ENCODE measurements around the gene MAP1LC3A.

MAP1LC3A gene

DNA sequence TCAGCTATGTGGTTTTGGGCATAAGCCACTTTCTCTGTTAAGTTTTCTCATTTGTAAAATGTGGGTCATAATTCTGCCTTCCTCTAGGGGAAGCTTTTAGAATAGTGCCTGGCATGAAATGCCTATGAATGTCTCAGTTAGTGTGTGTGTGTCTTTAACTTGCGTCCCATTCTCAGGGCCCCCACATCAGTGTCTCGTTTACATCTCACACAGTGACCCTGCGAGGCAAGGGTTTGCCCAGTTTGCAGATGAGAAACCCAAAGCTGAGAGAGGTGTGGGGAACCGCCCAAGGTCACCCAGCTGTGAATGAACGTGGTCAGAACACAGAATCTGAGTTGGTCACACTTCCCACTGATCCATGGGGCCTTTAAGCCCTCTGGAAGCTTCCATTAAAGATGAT is 28.2 kb upstream of the MAP1LC3A start:
- no peak for FAIRE-seq

DNA sequence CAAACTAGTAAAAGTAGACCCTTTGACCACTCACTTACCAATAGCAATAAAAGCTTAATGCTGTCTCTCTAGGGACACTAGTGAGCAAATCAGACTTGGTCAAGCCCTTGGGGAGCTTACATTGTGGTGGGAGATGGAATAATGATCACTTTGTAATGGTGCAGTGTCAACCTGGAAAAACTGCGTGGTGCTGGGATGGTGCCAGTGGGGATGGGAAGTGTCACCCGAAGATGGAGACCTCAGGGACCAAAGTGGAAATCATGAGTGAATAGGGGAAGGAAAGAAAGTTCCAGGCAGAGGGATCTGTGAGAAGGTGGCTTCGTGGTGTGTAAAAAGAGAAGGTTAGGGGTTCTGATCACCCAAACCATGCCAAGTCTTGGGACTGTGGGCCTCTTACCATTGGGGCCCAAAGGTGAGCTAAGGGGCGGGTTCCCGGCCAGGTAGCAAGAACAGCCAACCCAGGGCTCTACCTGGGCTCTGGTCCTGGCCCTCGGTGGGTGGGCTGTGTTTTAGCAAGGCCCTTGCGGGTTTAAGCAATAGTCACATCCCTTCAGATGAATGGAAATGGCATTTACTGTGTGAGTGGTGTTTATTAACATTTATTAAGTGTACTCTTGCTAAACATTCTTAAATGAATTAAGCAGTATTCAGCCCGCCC is 26.8 kb upstream of the MAP1LC3A start:
- FAIRE-seq = no peak

DNA sequence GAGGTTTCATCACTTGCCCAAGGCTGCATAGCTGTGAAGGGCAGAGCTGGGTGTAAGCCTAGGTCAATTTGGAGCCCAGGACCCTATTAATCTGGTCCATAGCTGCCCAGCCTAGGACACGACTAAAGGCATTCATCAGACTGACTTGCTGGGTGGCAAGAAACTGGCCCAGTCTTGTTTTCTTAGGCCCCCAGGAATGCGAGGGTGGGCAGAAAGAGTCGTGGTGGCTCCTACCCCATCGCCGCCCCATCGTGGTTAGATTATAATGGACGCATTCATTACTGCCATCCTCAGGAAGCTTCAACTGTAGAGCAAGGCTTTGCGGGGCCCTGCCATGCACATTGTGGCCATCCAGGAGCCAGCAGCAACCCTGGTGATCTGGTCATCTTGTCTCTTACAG is 26.2 kb upstream of the MAP1LC3A start:
- FAIRE-seq = no peak

DNA sequence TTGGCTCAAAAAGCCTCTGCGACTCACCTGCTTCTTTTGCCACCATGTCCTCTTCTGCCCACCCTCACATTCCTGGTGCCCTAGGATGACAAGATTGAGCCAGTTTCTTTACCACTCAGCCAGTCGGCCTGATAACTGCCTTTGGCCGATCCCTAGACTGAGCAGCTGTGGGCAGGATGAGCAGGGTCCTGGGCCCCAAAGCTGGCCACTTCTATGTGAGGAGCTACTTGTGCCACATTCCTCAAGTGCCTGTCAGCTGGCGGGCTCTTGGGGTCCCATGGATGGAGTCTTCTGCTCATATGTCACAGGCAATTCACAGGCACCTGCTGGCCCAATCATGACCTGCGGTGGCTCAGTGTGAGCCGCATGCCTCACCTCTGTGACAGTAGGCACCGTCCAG is 25.8 kb upstream of the MAP1LC3A start:
- no peak for FAIRE-seq

DNA sequence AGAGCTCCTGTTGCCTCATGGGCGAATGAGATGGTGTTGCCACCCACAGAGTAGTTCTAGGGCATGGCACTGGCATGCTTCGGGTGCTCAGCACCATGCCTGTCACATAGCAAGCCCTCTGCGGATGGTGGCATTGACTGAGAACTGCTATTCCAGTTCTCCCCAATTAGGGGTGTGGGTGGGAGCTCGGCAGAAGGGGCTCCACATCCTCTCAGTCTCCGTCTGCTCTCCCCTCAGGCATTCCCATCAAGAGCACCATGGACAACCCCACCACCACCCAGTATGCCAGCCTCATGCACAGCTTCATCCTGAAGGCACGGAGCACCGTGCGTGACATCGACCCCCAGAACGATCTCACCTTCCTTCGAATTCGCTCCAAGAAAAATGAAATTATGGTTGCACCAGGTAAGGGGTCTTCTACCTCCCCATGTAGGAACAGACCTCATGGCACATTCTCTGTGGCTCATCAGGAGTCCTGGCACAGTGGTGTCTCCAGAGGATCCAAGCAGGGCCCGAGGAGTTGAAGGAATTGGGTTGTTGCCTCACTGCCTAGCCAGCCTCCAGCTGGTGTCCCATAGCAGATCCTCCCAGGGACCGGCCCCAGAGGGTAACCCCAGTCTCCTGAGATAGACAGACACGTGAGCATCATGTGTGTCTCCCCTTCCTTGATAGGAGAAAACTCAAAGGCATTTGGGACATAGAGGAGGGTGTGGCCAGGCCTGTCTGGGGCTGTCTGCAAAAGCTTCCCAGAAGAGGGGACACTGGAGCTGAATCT is 23.9 kb upstream of the MAP1LC3A start:
- FAIRE-seq = no peak

DNA sequence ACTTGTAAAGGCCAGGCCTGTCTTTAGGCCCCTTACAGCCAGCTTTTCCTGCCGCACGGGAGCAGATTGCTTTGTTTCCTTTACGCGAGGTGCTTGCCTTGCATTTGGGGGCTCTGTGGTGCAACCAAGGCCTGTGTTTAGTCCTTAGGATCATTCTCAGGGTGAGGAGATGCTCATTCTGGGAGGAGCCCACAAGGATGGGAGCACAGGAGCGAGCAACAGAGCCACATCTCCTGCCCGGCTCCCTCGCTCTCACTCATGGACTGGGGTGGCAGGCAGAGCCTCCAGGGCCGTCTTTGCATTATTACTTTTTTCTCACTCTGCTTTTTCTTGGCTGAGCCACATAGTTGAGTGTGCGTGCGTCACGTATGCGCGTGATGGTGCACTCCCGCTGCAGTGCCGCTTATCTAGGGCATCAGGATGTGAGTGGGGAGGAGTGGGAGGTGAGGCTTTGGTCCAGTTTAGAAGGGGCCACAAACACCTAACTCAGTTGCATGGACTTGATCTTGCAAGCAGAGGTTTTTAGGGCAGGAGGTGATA is 23.1 kb upstream of the MAP1LC3A start:
- FAIRE-seq = no peak

DNA sequence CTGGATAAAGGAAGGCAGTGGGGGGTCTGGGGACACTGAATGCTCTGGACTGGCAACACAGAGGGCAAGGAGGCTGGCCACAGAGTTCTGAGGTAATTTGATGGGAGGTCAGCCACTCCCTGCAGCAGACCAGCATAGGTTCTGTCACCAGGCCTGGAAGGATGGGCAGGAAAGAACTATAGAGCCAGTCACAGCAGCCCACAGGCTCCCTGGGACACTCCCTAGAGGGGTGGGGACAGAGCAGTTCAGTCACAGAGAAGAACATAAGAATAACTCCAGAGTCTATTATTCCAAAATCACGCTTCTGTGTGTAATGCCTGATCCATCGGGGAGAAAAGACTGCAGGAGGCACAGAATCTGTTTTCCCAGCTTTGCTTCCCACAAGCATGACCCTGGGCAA is 22.7 kb upstream of the MAP1LC3A start:
- no peak for FAIRE-seq

DNA sequence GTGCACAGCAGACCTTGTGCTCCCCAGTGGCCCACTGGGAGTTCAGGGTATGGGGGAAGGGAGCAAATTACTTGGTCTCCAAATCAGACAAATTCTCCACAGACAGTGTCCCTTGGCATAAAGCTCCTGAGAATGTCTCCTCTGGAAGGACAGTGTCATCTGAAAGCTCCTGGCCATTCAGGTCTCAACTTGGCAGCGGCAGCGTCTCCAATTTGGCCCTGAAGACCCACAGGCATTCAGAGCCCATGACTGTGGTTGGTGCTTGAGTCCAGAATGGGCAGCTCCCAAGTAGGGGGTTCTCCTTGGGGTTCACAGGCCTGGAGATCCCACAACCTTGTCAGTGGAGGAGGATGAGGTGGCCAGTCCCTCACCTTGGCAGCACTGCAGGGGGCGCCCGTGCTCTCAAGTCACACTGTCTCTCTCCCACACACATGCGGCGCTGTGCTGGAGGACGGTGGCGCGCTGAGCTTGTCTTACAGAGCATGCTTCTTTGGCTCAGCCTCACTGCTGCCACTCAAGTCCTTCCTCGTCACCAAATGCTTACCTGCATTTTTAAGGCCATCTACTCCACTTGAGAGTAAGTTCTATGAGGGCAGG is 21.6 kb upstream of the MAP1LC3A start:
- no peak for FAIRE-seq

DNA sequence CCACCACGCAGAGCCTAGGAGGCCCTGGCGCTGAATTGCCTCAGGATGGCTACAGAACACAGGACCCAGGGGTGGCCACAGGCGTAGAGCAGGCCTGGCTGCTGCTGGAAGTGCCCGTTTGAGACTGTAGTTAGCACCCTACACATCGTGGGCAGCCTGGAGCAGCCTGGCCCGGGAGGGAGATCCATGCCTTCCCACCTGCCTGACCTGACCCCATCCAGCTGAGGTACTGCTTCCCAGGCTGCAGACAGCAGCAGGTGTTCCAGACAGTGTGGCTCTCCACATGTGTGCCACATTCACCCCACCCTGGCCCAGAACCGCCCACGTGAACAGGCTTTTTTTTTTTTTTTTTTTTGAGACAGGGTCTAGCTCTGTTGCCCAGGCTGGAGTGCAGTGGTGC is 20.9 kb upstream of the MAP1LC3A start:
- FAIRE-seq = no peak

DNA sequence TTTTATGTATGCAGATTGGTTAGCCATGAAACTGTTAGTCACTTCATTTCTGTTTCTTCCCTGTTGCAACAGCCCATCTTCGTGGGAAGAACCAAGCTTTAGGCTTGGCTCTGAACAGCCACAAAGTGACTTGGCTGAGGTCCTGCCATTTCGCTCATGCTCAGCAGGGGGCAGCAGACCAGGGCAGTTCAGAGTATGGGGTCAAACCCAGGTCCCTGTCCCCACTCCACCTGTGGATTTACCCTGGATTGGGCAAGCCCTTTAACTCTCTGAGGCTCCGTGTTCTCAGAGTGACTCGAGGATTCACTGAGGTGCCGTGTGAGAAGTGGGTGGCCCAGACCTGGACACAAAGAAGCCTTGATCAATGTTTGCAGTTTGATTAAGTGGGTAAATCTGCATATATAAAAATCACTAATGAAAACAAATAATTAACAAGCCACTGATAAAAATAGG is 19.8 kb upstream of the MAP1LC3A start:
- FAIRE-seq = no peak

DNA sequence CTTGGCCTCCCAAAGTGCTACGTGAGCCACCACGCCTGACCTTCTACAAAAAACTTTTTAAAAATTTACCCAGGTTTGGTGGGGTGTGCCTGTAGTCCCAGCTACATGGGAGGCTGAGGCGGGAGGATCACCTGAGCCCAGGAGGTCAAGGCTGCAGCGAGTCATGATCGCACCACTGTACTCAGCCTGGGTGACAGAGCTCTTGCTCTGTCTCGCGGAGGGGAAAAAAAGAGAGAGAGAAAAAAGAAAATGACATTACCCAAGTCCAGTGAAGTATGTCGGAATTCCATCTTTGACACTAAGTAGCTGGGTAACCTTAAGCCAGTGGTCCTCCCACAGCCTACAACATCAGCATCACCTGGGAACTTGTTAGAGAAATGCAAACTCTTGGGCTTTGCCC is 18.8 kb upstream of the MAP1LC3A start:
- FAIRE-seq = no peak

DNA sequence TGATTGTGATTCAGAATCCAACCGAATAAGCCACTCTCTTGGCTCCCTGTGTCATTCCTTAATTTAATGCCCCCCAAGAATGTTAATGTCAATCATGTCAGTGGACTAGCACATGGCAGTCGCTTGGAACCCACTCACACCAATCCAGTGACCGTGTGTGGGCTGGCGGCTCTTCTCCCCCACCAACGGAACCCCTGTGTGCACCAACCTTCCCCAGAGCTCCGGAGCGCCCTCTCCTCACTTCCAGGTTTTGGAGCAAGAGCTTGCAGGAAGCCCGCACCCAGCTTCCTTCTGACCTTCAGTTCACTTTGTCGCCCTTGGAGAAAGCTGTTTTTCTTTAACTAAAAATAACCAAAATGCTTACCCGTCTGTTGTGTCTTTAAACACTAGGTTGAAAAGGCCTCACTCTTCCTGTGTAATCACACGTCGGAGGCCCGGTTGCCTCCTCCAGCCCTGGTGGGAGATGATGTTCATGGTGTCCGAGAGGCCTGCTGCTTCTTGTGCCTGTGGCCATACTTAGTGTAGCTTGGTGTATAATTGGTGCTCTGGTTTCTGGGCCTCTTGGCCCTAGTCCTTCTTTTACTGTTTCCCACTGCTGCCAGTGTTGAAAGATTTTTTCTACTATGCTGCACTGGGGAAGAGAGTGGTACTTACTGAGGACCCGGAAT is 17.8 kb upstream of the MAP1LC3A start:
- FAIRE-seq = no peak

DNA sequence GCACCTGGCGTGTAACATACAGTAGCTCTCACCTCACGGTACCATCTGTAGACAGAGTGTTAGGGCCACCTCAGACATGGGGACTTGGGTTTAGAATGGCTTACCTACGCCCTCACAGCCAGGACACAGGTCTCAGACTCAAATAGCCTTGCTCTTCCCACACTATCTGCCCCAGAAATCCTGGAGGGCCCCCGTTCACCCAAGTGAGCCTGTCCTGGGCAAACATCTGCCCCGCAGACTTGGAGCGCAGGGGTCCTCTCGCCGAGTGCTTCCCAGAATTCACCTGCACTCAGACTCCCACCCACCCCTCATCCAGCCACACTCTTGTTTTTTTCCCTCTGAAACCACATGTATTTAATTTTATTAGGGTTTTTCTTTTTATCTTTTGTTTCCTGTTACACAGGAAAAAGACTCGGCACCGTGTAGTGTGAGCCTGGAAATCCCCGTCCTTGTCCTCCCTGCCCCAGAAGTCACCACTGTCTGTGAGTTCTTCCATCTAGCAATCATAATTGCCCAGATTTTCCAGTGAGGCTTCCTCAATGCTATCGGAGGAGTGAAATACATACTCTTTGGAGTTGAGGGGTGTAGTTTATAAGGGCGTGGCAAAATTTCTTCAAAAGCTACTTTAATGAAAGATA is 17.1 kb upstream of the MAP1LC3A start:
- FAIRE-seq = no peak

DNA sequence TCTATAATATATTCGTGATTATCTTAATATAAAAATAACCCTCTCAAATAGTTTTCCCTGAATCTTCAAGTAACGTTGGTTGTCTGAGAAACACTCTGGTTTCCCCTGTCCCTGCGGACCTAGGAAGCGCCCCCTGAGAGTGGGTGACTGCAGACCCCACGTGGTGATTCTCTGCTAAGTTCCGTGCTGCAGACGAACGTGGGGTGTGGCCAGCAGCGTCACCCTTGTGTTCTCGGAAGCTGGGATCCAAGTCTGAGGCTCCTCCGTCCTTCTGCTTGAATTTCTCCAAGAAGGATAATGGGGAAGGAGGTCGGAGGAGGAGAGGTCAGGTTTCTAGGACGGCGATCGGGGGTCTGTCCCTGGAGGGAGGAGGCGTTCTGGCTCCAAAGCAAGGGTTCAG is 16.6 kb upstream of the MAP1LC3A start:
- FAIRE-seq = no peak

DNA sequence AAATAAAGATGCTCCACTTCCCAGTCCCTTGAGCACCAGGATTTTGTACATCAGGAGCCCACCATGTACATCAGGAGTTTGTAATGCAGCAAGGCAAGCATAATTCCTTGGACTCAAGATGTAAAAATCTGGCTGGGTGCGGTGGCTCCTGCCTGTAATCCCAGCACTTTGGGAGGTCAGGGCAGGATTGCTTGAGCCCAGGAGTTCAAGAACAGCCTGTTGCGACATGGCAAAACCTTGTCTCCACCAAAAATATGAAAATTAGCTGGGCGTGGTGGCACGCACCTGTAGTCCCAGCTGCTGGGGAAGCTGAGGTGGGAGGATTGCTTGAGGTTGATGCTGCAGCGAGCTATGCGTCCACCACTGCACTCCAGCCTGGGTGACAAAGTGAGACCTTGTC is 16.1 kb upstream of the MAP1LC3A start:
- no peak for FAIRE-seq

DNA sequence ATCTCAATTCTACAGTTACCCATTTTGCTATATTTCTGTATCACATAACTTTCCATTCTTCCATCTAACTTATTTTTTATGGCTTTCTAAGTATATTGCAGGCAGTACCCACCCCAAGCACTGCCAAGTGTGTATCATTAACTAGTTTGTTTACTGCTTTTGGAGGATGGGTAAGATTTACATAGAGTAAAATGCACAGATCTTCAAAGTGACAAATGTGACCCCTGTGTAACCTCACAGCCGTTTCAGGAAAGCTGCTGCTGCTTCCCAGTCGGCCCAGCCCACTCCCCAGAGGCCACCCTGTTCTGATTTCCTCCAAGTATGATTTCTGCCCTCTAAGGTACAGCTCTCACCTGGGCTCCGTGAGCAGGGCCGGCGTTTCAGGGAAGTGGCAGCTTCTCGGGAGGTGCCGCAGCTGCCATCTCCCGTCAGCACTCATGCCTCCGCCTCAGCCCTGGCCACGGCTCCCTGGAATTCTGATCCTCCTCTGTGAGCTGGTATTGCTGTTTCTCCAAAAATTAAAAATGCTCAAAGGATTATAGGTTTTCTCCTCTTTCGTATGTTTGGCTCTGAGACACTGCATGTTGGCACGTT is 15.0 kb upstream of the MAP1LC3A start:
- no peak for FAIRE-seq

DNA sequence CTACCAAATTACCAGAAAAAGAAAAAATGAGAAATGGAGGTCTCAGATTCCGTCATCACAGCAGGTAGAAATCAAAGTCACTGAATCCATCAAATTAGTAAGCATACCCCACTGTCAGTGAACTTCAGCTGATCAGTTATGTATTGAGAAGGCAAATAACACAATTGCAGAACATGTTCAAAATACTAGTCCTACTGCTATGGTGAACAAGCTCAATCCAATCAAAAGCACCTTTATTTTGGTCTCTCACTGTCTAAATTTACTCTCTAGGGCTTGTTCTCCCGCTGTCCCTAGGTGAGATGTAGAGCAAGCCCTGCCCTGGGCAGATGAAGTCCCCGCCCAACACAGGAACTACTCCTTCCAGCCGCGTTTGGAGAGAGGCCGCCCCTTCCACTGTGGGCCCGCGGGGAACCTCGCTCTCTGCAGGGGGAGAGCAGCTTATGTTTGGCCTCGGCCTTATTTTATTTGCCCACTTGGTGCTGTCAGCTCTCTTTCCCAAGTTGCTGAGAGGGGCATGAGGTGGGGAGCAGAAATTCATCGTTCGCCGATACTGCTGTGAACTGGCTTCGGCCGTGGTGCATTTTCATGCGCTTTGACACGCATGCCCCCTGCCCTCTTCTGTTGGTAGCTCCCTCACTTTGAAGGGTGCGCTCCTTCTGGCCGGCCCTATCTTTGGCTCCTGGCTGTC is 14.3 kb upstream of the MAP1LC3A start:
- FAIRE-seq = no peak

DNA sequence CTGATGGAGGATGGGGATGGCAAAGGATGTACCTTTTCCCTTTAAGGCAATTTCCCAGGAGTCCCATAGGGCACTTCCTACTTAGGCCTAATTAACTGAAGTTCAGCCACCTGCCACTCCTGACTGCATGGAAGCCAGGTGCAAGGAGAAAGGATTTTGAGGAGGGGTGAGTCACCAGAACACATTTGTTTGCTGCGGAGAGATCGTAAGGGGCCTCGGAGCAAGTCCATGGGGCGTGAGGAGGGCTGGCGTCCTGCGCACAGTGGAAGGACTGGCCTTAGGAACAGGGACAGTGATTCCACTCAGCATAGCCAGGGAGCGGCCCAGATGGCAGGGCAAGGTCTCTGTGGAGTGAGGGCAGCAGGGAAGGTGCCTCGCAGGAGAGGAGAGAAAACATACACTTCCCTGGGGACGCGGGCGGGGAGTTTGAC is 11.8 kb upstream of the MAP1LC3A start:
- FAIRE-seq = no peak

DNA sequence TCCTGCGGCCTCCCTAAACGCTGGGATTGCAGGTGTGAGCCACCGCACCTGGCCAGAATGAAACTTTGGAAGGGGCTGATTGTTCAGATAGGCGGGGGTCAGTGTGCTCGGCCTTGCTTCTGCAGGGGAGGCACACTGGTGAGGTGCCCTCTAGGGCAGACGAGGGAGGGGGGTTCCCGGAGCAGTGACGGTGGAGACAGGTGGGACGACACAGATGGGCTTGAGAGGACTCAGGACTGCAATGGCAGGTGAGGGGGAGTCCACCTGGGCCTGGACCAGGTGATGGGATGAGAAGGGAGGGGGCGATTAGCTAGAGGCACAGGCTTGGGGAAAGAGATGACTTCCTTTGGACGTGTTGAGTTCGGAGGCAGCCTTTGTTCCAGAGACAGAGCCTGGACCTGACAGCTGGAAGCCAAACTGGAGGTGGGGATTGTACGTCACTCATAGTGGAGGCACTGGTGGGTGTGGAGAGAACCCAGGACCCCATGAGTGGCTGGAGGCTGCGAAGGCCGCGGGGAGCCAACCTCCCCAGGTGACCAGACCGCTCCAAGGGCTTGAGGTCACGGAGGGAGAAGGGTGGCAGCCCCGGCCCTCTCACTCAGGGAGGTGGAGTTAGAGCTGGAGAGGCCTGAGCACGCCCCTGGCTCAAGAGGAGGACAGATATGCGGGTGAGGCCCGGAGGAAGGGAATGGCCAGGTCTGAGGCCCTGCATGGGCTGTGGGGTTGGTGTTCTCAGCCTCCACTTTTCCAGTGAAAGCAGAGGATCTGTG is 10.5 kb upstream of the MAP1LC3A start:
- FAIRE-seq = no peak

DNA sequence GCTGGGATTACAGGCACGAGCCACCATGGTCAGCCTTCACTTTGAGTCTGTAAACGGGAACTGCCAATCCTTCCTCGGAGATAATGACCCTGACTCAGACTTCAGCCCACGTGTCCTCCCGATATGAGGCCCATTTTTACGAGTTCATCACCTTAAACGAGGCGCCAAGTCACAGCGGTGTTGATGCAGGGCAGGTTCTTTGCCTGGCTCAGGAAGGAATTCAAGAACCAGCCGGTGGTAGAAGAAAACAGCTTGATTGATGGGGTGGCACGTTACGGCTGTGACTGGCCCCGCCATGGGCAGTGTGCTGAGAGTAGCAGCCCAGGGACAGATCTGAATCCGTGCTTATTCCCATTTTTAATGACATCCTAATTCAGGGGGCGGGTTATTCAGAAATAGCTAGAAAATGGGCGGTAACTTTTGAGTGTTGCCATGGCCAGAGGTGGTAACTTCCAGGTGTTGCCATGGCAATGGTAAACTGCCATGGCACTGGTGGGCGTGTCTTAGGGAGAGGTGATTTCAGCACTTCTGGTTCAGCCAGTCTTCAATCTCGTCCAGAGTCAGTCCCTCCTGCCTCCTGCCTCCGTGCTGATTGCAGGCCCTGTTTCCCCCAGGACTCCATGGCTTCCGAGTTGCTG is 9.1 kb upstream of the MAP1LC3A start:
- no peak for FAIRE-seq

DNA sequence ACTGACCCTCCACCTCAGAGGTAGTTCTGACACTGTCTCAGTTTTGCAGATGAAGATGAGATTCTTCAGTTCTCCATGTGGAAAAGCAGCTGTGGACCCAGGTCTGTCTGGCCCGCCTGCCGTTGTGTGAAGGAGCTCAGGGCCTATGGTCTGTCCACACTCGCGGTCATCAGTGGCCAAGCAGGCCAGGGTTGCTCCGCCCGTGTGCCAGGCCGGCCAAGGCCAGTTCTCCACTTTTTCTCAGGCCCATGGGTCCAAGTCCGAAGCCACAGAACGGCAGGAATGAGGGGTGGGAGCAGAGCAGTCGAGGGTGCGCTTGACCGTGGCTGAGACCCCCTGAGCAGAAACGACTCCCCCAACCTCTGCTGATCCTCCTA is 8.6 kb upstream of the MAP1LC3A start:
- FAIRE-seq = no peak
